Calu3 (cell line): ENCODE measurements around the gene SPATS2L. TPM values are rescaled to one million over a fixed set of nuclear protein-coding genes. Genes with fewer than 3 reads are reported as not detected.

ENCODE experiments used
- BruUV-seq: library from RNA; stranded (reverse); fragments of 400-500 nt; replicated peaks from 2 replicates; lab custom pipeline; 2021; lab: Mats Ljungman, UMichigan
- CTCF ChIA-PET: fragments of 300-600 bp; sonication (Branson Sonifier 250); formaldehyde crosslinking; loops from one replicate; lab custom pipeline; 2022; ENCODE audit warnings: antibody characterized with exemption; lab: Charles Lee
- DNase-seq: peaks from one replicate; pipeline ENCODE4 v3.0.0; 2022
- H3K27ac Mint-ChIP-seq: one replicate; pipeline ENCODE4 v1.8.0; 2022; ENCODE audit warnings: mixed read lengths; ENCODE audit not compliant: unreplicated experiment
- H3K27me3 Mint-ChIP-seq: one replicate; pipeline ENCODE4 v1.8.0; 2022; ENCODE audit warnings: mixed read lengths; ENCODE audit not compliant: unreplicated experiment
- H3K36me3 Mint-ChIP-seq: one replicate; pipeline ENCODE4 v1.8.0; 2022; ENCODE audit warnings: mild to moderate bottlenecking, moderate library complexity, mixed read lengths; ENCODE audit not compliant: insufficient read depth, unreplicated experiment
- H3K4me1 Mint-ChIP-seq: one replicate; pipeline ENCODE4 v1.8.0; 2022; ENCODE audit warnings: mild to moderate bottlenecking, low read depth, mixed read lengths; ENCODE audit not compliant: unreplicated experiment
- H3K4me3 Mint-ChIP-seq: one replicate; pipeline ENCODE4 v1.8.0; 2022; ENCODE audit warnings: mild to moderate bottlenecking, low read depth, moderate library complexity, mixed read lengths; ENCODE audit not compliant: unreplicated experiment
- H3K9me3 Mint-ChIP-seq: one replicate; pipeline ENCODE4 v1.8.0; 2022; ENCODE audit warnings: low read depth, mixed read lengths; ENCODE audit not compliant: unreplicated experiment
- intact Hi-C: fragments of 100-400 bp; cut with micrococcal nuclease; formaldehyde crosslinking; loops from one replicate; pipeline ENCODE4 v1.10.0; 2022; ENCODE audit not compliant: unreplicated experiment
- total RNA-seq: library from RNA; stranded (reverse); gene quantifications from 2 replicates; pipeline ENCODE4 v1.2.3, GENCODE V29; 2022
- TF ChIP-seq, protein P1 (sequence below): fragments of 200-600 bp; IDR thresholded peaks from one replicate; pipeline ENCODE4 v1.8.0; 2022; ENCODE audit warnings: antibody characterized with exemption; ENCODE audit not compliant: unreplicated experiment

SPATS2L gene
- total RNA-seq, 1 experiment from 2014 or later, result 378 TPM

DNA sequence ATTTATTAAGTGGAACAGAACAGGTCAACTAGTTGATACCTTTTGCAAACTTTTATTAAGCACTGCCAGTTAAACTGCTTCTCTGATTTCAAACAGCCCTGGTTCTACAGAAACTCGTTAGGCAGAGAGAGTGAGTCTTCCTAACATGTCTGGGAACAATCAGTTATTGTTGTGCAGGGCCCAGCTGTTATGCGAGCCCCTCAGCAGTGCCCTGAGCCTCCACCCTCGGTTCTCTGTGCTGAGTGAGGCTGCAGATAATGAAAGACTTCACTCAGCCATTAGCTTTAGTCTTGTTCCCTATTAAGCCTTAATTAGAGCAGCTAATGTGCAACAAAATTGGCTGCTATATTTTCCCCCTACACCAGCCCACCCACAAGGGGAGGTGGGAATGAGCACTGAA is 163.7 kb downstream of the SPATS2L start:
- Mint-ChIP-seq H3K36me3 (peaks cover 76% of the 10 kb centered on the region), H3K27ac (no peak overlapping the region)

DNA sequence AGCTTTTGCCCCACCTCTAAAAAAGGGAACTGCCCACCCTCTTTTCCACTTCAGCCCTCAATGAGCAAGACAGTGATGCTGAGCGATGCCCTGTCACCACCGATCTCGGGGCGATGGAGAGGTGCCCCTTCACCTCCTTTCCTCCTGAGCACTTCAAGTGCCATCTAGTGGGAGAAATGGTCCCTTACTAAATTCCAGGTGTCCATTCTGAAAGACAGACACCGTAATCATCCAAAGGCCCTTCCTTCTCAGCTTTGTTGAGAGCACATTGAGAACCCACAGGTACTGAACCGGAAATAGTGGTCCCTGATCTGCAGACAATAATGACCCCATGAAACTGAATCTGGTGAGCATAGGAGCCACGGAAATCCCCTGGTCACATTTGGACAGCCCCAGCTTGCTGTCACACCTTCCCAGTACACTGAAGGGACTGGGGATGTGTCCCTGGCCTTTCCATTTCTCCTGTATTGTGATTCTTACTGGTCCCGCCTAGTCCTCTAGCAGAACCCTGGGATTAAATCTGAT is 164.9 kb downstream of the SPATS2L start:
- TF ChIP-seq, protein P1, sequence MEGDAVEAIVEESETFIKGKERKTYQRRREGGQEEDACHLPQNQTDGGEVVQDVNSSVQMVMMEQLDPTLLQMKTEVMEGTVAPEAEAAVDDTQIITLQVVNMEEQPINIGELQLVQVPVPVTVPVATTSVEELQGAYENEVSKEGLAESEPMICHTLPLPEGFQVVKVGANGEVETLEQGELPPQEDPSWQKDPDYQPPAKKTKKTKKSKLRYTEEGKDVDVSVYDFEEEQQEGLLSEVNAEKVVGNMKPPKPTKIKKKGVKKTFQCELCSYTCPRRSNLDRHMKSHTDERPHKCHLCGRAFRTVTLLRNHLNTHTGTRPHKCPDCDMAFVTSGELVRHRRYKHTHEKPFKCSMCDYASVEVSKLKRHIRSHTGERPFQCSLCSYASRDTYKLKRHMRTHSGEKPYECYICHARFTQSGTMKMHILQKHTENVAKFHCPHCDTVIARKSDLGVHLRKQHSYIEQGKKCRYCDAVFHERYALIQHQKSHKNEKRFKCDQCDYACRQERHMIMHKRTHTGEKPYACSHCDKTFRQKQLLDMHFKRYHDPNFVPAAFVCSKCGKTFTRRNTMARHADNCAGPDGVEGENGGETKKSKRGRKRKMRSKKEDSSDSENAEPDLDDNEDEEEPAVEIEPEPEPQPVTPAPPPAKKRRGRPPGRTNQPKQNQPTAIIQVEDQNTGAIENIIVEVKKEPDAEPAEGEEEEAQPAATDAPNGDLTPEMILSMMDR, result peak; percentile 65
- peak; percentile 18 for DNase-seq
- intact Hi-C loops, result loop anchor here (1.0 kb wide), 1 partner anchor 491 kb away; no protein-coding TSS in a partner anchor

More for the DNA sequence above, 163.7 kb downstream of the SPATS2L start:
- DNase-seq, result no peak
- Mint-ChIP-seq H3K9me3 (no peaks in the 10 kb centered on the region), H3K4me3 (no peak overlapping the region), H3K27me3 (no peaks in the 10 kb centered on the region), H3K4me1 (no peaks in the 10 kb centered on the region)
- no TSS peak for BruUV-seq
- intact Hi-C loops, result no loop called here
- CTCF ChIA-PET, result no interaction called here
- TF ChIP-seq, protein P1, result no peak

DNA sequence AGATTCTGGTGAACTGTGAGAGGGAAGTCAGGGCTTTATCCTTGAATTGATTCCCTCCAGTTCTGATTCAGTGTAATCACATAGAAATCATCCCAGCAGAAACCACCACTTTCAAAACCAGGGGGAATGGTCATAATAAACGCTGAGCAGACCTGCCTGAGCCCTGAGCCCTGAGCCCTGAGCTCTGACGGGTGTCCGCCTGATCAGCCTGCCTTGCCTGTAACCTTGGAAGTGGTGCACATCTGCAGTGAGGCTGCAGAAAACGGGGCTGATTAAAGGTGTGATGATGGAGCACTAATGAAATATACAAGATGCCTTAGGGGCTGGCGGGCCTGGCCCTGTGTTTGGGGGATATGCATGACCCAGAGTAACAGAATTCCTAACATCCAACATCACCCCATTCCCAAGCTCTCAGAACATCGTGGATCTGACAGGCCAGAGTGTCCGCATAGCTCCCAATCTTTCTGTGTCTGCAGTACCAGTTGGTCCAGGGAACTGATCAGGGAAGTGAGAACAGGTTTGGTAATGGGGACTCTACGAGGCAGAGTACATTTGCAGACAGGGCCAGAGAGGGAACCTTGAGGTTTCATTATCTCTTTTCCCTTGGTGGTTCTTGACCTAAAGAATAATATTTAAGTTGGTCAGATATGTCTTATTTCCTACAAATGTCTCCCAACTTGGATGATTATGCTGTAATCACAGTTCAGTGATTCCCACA is 165.6 kb downstream of the SPATS2L start:
- no peak for DNase-seq
- CTCF ChIA-PET, result no interaction called here
- H3K4me1 Mint-ChIP-seq, result no peaks in the 10 kb centered on the region
- H3K9me3 Mint-ChIP-seq, result no peaks in the 10 kb centered on the region
- no peak overlapping the region for H3K27ac Mint-ChIP-seq
- intact Hi-C loops, result loop anchor here (1.0 kb wide), 1 partner anchor 492 kb away; no protein-coding TSS in a partner anchor
- BruUV-seq, result no TSS peak
- H3K4me3 Mint-ChIP-seq, result no peak overlapping the region
- no peaks in the 10 kb centered on the region for H3K27me3 Mint-ChIP-seq
- TF ChIP-seq, protein P1, result no peak
- peaks cover 82% of the 10 kb centered on the region for H3K36me3 Mint-ChIP-seq

More for the DNA sequence above, 164.9 kb downstream of the SPATS2L start:
- no peaks in the 10 kb centered on the region for H3K27me3 Mint-ChIP-seq
- CTCF ChIA-PET, result no interaction called here
- H3K9me3 Mint-ChIP-seq, result no peaks in the 10 kb centered on the region
- no TSS peak for BruUV-seq
- H3K27ac Mint-ChIP-seq, result peak overlapping the region; percentile 2
- H3K36me3 Mint-ChIP-seq, result peaks cover 80% of the 10 kb centered on the region
- no peak overlapping the region for H3K4me3 Mint-ChIP-seq
- no peaks in the 10 kb centered on the region for H3K4me1 Mint-ChIP-seq

DNA sequence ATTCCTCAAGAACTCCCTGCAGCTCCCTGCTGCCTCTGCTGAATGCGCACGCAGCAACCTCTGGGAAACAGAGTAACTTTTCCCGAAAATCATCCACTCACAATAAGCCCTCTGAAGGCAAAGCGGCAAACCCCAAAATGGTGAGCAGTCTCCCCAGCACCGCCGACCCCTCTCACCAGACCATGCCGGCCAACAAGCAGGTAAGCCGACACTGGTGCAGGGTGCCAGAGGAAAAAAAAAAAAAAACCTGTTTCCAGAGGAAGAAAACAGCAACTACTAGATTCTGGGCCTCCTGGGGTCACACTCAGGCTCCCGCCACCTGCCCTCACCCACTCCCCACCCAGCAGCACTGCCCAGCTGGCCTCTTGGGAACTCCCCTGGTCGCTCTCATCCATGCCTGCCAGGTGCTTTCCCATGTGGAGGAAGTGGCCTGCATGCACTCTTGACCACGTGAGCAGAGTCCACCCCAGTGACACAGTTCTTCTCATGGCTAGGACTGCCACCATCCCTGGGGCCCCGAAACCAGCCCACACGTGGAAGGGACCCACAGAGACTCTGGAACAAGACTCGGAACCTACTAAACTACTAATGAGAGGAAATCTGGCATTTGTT is 166.5 kb downstream of the SPATS2L start:
- CTCF ChIA-PET, result no interaction called here
- Mint-ChIP-seq H3K9me3 (no peaks in the 10 kb centered on the region), H3K27ac (no peak overlapping the region), H3K36me3 (peaks cover 82% of the 10 kb centered on the region), H3K27me3 (no peaks in the 10 kb centered on the region), H3K4me3 (no peak overlapping the region), H3K4me1 (no peaks in the 10 kb centered on the region)
- no peak for DNase-seq
- TF ChIP-seq, protein P1, result no peak
- intact Hi-C loops, result no loop called here
- no TSS peak for BruUV-seq
